PC-3 (cell line): Measurements from ENCODE around the gene VAV3. TPM values are rescaled to one million over a fixed set of nuclear protein-coding genes. Genes with fewer than 3 reads are reported as not detected.

ENCODE experiments used
- ATAC-seq: fragments of 200-7000 bp; cut with Tn5 transposase; 2 replicates; pipeline ENCODE4 v1.9.1; 2020; ENCODE audit warnings: mild to moderate bottlenecking, moderate library complexity
- BruUV-seq: library from RNA; stranded (reverse); fragments of 400-500 nt; replicated peaks from 2 replicates; lab custom pipeline; 2021; lab: Mats Ljungman, UMichigan
- CTCF ChIA-PET: fragments of 300-600 bp; sonication (Branson Sonifier 250); formaldehyde crosslinking; loops from one replicate; lab custom pipeline; 2022; ENCODE audit warnings: antibody characterized with exemption; lab: Charles Lee
- POLR2A ChIA-PET: fragments of 300-600 bp; sonication (Branson Sonifier 250); formaldehyde crosslinking; loops from one replicate; lab custom pipeline; 2022; ENCODE audit warnings: antibody characterized with exemption; ENCODE audit not compliant: unreplicated experiment; lab: Charles Lee
- DNase-seq: peaks from one replicate; pipeline ENCODE4 v3.0.0-alpha.2; 2015
- H2AFZ ChIP-seq: fragments of 300-600 bp; sonication (generic); 2 replicates; pipeline ENCODE4 v1.6.0; 2016; ENCODE audit warnings: antibody characterized with exemption, low read length
- H3F3A ChIP-seq: fragments of 300-600 bp; sonication (generic); one replicate; pipeline ENCODE4 v1.6.0; 2017; ENCODE audit warnings: antibody characterized with exemption, low read length, control low read depth, mild to moderate bottlenecking; ENCODE audit not compliant: unreplicated experiment
- H3K27ac ChIP-seq: fragments of 300-600 bp; sonication (generic); 2 replicates; pipeline ENCODE4 v1.5.1; 2016; ENCODE audit warnings: mild to moderate bottlenecking, low read length
- H3K27me3 ChIP-seq: fragments of 300-600 bp; sonication (generic); 2 replicates; pipeline ENCODE4 v1.6.1; 2016; ENCODE audit warnings: low read length, mixed read lengths
- H3K36me3 ChIP-seq: fragments of 300-600 bp; sonication (generic); 2 replicates; pipeline ENCODE4 v1.6.1; 2016; ENCODE audit warnings: low read depth, mixed run types, low read length, mixed read lengths
- H3K4me1 ChIP-seq: fragments of 300-600 bp; sonication (generic); 2 replicates; pipeline ENCODE4 v1.5.1; 2016; ENCODE audit warnings: low read length; ENCODE audit not compliant: insufficient read depth
- H3K4me2 ChIP-seq: fragments of 300-600 bp; sonication (generic); 2 replicates; pipeline ENCODE4 v1.6.0; 2016; ENCODE audit warnings: low read length
- H3K4me3 ChIP-seq: fragments of 300-600 bp; sonication (generic); 2 replicates; pipeline ENCODE4 v1.5.1; 2016; ENCODE audit warnings: mild to moderate bottlenecking, low read length, mixed read lengths
- H3K79me2 ChIP-seq: fragments of 300-600 bp; sonication (generic); 2 replicates; pipeline ENCODE4 v1.6.1; 2017; ENCODE audit warnings: low read length, mixed read lengths
- H3K9ac ChIP-seq: fragments of 300-600 bp; sonication (generic); 2 replicates; pipeline ENCODE4 v1.6.0; 2016; ENCODE audit warnings: mild to moderate bottlenecking, low read length
- H3K9me2 ChIP-seq: fragments of 300-600 bp; sonication (generic); replicated peaks from 2 replicates; pipeline ENCODE4 v1.6.1; 2016; ENCODE audit warnings: mixed run types, low read length, mixed read lengths
- H3K9me3 ChIP-seq: fragments of 300-600 bp; sonication (generic); 2 replicates; pipeline ENCODE4 v1.6.1; 2016; ENCODE audit warnings: low read length, mixed read lengths
- H4K20me1 ChIP-seq: fragments of 300-600 bp; sonication (generic); 2 replicates; pipeline ENCODE4 v1.6.1; 2016; ENCODE audit warnings: low read length, mixed read lengths
- EZH2 ChIP-seq: fragments of 300-600 bp; sonication (generic); IDR thresholded peaks from one replicate; pipeline ENCODE4 v1.6.1; 2017; ENCODE audit warnings: antibody characterized with exemption, mild to moderate bottlenecking, low read length; ENCODE audit not compliant: unreplicated experiment
- EZH2phosphoT487 ChIP-seq: fragments of 300-600 bp; sonication (generic); IDR thresholded peaks from 2 replicates; pipeline ENCODE4 v1.6.1; 2018; ENCODE audit warnings: mild to moderate bottlenecking, antibody characterized with exemption, low read length, borderline replicate concordance
- intact Hi-C: fragments of 100-400 bp; cut with micrococcal nuclease; formaldehyde crosslinking; loops from 2 replicates; pipeline ENCODE4 v1.9.0; 2023
- total RNA-seq: library from RNA; depleted of rRNA; stranded (reverse); fragments of >200 nt; gene quantifications from 2 replicates; pipeline ENCODE4 v1.2.3, GENCODE V29; 2014
- TF ChIP-seq, protein P1 (sequence below): fragments of 300-600 bp; sonication (generic); conservative IDR thresholded peaks from 2 replicates; pipeline ENCODE4 v1.5.1; 2017; ENCODE audit warnings: antibody characterized with exemption, low read depth, mild to moderate bottlenecking, low read length

Gene VAV3
- total RNA-seq, 1 experiment from 2014 or later: 0.73 TPM

DNA sequence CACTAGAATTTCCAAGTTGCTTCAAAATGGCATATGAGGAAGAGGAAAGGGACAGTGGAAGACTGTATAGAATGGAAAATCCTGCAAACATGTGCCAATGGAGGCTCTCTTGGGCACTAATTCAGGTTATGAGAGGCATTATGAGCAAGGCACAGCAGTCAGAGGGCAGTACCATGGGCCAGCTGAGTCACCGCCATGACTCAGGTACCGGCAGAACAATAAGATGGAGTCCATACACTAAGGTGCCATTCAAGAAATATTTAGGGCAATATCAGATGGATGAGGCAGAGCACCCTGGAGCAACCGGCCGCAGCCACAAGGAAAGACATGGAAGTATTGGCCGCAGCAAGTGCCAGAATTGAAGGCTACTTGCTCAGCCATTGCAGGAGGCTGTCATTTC, 25.6 kb upstream of the VAV3 start:
- TF ChIP-seq EZH2phosphoT487: no peak
- TF ChIP-seq, protein P1, sequence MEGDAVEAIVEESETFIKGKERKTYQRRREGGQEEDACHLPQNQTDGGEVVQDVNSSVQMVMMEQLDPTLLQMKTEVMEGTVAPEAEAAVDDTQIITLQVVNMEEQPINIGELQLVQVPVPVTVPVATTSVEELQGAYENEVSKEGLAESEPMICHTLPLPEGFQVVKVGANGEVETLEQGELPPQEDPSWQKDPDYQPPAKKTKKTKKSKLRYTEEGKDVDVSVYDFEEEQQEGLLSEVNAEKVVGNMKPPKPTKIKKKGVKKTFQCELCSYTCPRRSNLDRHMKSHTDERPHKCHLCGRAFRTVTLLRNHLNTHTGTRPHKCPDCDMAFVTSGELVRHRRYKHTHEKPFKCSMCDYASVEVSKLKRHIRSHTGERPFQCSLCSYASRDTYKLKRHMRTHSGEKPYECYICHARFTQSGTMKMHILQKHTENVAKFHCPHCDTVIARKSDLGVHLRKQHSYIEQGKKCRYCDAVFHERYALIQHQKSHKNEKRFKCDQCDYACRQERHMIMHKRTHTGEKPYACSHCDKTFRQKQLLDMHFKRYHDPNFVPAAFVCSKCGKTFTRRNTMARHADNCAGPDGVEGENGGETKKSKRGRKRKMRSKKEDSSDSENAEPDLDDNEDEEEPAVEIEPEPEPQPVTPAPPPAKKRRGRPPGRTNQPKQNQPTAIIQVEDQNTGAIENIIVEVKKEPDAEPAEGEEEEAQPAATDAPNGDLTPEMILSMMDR: no peak
- TF ChIP-seq EZH2: no peak
- CTCF ChIA-PET: no interaction called here
- H3K9ac ChIP-seq: no peak overlapping the region
- H3K4me3 ChIP-seq: no peak overlapping the region
- H3K9me3 ChIP-seq: no peaks in the 10 kb centered on the region
- H3K79me2 ChIP-seq: no peaks in the 10 kb centered on the region
- H3K27me3 ChIP-seq: no peaks in the 10 kb centered on the region
- H3K4me1 ChIP-seq: no peaks in the 10 kb centered on the region
- H3F3A ChIP-seq: no peaks in the 10 kb centered on the region
- DNase-seq (peak; percentile 51), ATAC-seq (peak; percentile 67)
- H3K9me2 ChIP-seq: no peaks in the 10 kb centered on the region
- H4K20me1 ChIP-seq: no peaks in the 10 kb centered on the region
- H3K27ac ChIP-seq: no peak overlapping the region
- H3K4me2 ChIP-seq: no peak overlapping the region
- intact Hi-C loops: no loop called here
- H2AFZ ChIP-seq: no peak overlapping the region
- POLR2A ChIA-PET: no interaction called here
- BruUV-seq: no TSS peak
- no peaks in the 10 kb centered on the region for H3K36me3 ChIP-seq

DNA sequence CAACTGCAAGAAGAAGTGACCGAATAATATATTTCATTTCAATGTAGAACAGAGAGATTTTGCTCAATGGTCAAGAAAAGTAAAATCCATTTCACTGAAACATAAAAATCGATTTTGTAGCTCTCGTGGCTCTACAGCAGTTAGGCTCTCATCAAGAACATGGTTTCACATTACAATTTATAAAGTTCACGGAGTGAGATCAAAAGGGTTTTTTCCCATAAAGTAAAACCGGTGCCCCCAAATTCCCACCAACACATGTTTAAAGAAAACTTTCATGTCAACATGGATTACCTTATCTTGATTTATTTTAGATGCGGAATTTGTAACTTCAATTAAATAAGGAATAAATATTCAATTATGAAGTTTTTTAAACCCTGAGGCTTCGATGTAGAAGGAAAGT, 16.3 kb upstream of the VAV3 start:
- Histone ChIP-seq H3K79me2 (no peaks in the 10 kb centered on the region), H4K20me1 (no peaks in the 10 kb centered on the region), H3K9ac (no peak overlapping the region), H3K9me3 (no peaks in the 10 kb centered on the region), H3K36me3 (no peaks in the 10 kb centered on the region), H3K9me2 (no peaks in the 10 kb centered on the region), H3K4me2 (no peak overlapping the region), H2AFZ (no peak overlapping the region), H3K4me1 (no peaks in the 10 kb centered on the region), H3F3A (no peaks in the 10 kb centered on the region), H3K4me3 (no peak overlapping the region), H3K27me3 (peaks cover 3% of the 10 kb centered on the region; the same call in 1 of the 2 replicates), H3K27ac (no peak overlapping the region)
- no peak for ATAC-seq
- no peak for DNase-seq
- BruUV-seq: no TSS peak
- ChIA-PET POLR2A (no interaction called here), CTCF (no interaction called here)
- no peak for TF ChIP-seq EZH2phosphoT487
- TF ChIP-seq EZH2: no peak
- TF ChIP-seq, protein P1: no peak
- intact Hi-C loops: no loop called here

- no peak overlapping the region for H3K4me2 ChIP-seq
- TF ChIP-seq EZH2phosphoT487 (no peak), EZH2 (no peak)
- TF ChIP-seq, protein P1: no peak
- H3K27ac ChIP-seq: no peak overlapping the region
- H2AFZ ChIP-seq: no peak overlapping the region
- no peaks in the 10 kb centered on the region for H4K20me1 ChIP-seq
- CTCF ChIA-PET: no interaction called here
- H3K36me3 ChIP-seq: no peaks in the 10 kb centered on the region
- POLR2A ChIA-PET: no interaction called here
- no TSS peak for BruUV-seq
- H3K9me3 ChIP-seq: no peaks in the 10 kb centered on the region
- no peak overlapping the region for H3K4me3 ChIP-seq
- H3F3A ChIP-seq: no peaks in the 10 kb centered on the region
- no peaks in the 10 kb centered on the region for H3K4me1 ChIP-seq
- H3K79me2 ChIP-seq: no peaks in the 10 kb centered on the region
- peaks cover 3% of the 10 kb centered on the region; the same call in 1 of the 2 replicates for H3K27me3 ChIP-seq
- no peaks in the 10 kb centered on the region for H3K9me2 ChIP-seq
- intact Hi-C loops: no loop called here
- DNase-seq (no peak), ATAC-seq (no peak)
- no peak overlapping the region for H3K9ac ChIP-seq
These were observed 14.9 kb upstream of the VAV3 start for GRCh38 chr1:107979926-107980325.
